ENCODE data around the gene CLEC16A. TPM values are rescaled to one million over a fixed set of nuclear protein-coding genes. Genes with fewer than 3 reads are reported as not detected.
A peak's percentile ranks its signal among the peaks of the same experiment; 100 is the strongest.

Gene CLEC16A
- total and polyA plus RNA-seq, 9 of the 15 experiments (the other 6 are each of a cell fraction or from before 2014, with no cell fraction given) = 1.00 to 22.3 (median 10.0) TPM

DNA sequence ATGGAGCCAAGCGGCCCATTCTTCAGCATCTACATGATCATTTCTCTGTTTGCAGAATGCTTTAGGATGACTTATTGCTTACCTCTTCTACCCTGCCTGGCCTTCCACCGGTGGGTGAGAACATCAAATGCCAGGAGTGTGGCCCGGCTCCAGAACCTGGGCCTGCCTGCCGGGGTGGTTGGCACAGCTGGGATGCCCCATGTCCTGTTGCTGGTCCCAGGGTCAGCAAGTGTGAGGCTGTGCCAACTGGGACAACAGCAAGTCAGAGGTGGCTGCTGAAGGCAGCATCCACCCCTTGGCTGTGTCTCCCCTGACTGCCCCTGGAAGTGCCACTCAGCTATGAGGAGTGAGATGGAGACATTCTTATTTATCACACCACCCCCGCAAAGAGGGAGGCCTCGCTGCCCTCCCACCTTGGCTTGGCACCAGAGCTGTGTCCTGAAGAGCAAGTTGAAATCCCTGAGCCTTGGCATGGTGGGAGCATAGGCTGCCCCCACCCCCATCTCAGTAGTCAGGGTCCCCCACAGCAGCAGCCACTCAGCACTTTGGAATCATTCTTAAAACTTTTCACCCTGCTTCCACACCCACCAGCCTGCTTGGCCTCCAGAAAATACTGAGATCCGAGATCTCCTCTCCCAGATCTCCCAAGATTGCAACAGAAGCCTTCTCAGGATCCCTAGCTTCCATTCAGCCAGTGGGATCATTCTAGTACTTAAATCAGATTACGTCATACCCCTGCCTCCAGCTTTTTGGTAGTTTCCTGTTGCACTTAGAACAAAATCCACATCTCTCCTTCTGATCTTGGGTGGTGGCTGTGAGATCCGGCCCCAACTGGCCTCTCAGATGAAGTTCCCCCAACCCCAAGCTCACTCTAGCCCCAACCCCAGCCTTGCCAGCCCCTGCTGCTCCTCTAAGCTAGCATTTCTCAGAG lies 184.1 kb downstream of the CLEC16A start (continued):
- TF ChIP-seq SREBF1 (IDR thresholded peaks at IDR 0.05; ENCODE audit: borderline replicate concordance, low read depth, low read length) (no peak), KLF1 (tag; IDR thresholded peaks at IDR 0.05) (no peak), POLR2A (conservative IDR thresholded peaks at IDR 0.05) (no peak), SNIP1 (IDR thresholded peaks at IDR 0.05; ENCODE audit: low read depth) (no peak), ZNF830 (CRISPR knock-in tag; IDR thresholded peaks at IDR 0.05) (no peak), LCOR (CRISPR knock-in tag; IDR thresholded peaks at IDR 0.05) (no peak), ZNF668 (CRISPR knock-in tag; IDR thresholded peaks at IDR 0.05) (no peak), RBM14 (IDR thresholded peaks at IDR 0.05; ENCODE audit: borderline replicate concordance, insufficient read depth, low read depth, low read length) (no peak), ZNF707 (CRISPR knock-in tag; conservative IDR thresholded peaks at IDR 0.05) (no peak), GATAD2A (IDR thresholded peaks at IDR 0.05) (peak; percentile 78; the same call in 1 of the 2 replicates), HDAC3 (IDR thresholded peaks at IDR 0.05; ENCODE audit: borderline replicate concordance, partially characterized antibody) (no peak), ZNF584 (CRISPR knock-in tag; IDR thresholded peaks at IDR 0.05; ENCODE audit: low read depth) (no peak), TCF3 (CRISPR knock-in tag; IDR thresholded peaks at IDR 0.05) (no peak), PYGO2 (tag; IDR thresholded peaks at IDR 0.05) (no peak), RBM39 (optimal IDR thresholded peaks at IDR 0.05; ENCODE audit: low read depth, low read length) (no peak), ATF7 (IDR thresholded peaks at IDR 0.05) (peak; percentile 99), SPI1 (IDR thresholded peaks at IDR 0.05; ENCODE audit: borderline replicate concordance, low read depth, low read length) (no peak), TEAD4 (IDR thresholded peaks at IDR 0.05; ENCODE audit: low read length) (no peak; the same call in 1 of the 2 replicates), TEAD4 (CRISPR knock-in tag; IDR thresholded peaks at IDR 0.05; ENCODE audit: borderline replicate concordance) (no peak), ZNF239 (CRISPR knock-in tag; IDR thresholded peaks at IDR 0.05) (no peak), E2F3 (CRISPR knock-in tag; IDR thresholded peaks at IDR 0.05) (no peak)
- TF ChIP-seq, protein P1, sequence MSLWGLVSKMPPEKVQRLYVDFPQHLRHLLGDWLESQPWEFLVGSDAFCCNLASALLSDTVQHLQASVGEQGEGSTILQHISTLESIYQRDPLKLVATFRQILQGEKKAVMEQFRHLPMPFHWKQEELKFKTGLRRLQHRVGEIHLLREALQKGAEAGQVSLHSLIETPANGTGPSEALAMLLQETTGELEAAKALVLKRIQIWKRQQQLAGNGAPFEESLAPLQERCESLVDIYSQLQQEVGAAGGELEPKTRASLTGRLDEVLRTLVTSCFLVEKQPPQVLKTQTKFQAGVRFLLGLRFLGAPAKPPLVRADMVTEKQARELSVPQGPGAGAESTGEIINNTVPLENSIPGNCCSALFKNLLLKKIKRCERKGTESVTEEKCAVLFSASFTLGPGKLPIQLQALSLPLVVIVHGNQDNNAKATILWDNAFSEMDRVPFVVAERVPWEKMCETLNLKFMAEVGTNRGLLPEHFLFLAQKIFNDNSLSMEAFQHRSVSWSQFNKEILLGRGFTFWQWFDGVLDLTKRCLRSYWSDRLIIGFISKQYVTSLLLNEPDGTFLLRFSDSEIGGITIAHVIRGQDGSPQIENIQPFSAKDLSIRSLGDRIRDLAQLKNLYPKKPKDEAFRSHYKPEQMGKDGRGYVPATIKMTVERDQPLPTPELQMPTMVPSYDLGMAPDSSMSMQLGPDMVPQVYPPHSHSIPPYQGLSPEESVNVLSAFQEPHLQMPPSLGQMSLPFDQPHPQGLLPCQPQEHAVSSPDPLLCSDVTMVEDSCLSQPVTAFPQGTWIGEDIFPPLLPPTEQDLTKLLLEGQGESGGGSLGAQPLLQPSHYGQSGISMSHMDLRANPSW (CRISPR knock-in tag; IDR thresholded peaks at IDR 0.05) = no peak
- TF ChIP-seq, protein P2, sequence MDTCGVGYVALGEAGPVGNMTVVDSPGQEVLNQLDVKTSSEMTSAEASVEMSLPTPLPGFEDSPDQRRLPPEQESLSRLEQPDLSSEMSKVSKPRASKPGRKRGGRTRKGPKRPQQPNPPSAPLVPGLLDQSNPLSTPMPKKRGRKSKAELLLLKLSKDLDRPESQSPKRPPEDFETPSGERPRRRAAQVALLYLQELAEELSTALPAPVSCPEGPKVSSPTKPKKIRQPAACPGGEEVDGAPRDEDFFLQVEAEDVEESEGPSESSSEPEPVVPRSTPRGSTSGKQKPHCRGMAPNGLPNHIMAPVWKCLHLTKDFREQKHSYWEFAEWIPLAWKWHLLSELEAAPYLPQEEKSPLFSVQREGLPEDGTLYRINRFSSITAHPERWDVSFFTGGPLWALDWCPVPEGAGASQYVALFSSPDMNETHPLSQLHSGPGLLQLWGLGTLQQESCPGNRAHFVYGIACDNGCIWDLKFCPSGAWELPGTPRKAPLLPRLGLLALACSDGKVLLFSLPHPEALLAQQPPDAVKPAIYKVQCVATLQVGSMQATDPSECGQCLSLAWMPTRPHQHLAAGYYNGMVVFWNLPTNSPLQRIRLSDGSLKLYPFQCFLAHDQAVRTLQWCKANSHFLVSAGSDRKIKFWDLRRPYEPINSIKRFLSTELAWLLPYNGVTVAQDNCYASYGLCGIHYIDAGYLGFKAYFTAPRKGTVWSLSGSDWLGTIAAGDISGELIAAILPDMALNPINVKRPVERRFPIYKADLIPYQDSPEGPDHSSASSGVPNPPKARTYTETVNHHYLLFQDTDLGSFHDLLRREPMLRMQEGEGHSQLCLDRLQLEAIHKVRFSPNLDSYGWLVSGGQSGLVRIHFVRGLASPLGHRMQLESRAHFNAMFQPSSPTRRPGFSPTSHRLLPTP (IDR thresholded peaks at IDR 0.05; ENCODE audit: borderline replicate concordance, extremely low read depth, insufficient read length) = no peak
- TF ChIP-seq, protein P3, sequence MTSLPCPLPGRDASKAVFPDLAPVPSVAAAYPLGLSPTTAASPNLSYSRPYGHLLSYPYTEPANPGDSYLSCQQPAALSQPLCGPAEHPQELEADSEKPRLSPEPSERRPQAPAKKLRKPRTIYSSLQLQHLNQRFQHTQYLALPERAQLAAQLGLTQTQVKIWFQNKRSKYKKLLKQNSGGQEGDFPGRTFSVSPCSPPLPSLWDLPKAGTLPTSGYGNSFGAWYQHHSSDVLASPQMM (CRISPR knock-in tag; IDR thresholded peaks at IDR 0.05) = no peak

Measured in K562 (cell line).